SU-DHL-6 (cell line): ENCODE data around the gene MECR.

ENCODE experiments used
- H2AFZ ChIP-seq: fragments of 200-600 bp; sonication (generic); 2 replicates; pipeline ENCODE4 v1.6.1; 2014; ENCODE audit warnings: low read depth, mild to moderate bottlenecking, moderate library complexity, mixed read lengths, antibody characterized with exemption, low read length; ENCODE audit not compliant: severe bottlenecking
- H3F3A ChIP-seq: fragments of 200-600 bp; shearing (Covaris generic); 2 replicates; pipeline ENCODE4 v1.6.0; 2016; ENCODE audit warnings: antibody characterized with exemption, mild to moderate bottlenecking; ENCODE audit not compliant: insufficient read depth
- H3K27ac ChIP-seq: fragments of 200-600 bp; sonication (generic); 2 replicates; pipeline ENCODE4 v1.5.1; 2016; ENCODE audit warnings: low read depth, mild to moderate bottlenecking, low read length, moderate library complexity, mixed read lengths
- H3K27me3 ChIP-seq: fragments of 200-600 bp; sonication (generic), shearing (Covaris generic); 2 replicates; pipeline ENCODE4 v1.6.0; 2014; ENCODE audit warnings: mild to moderate bottlenecking, low read length
- H3K36me3 ChIP-seq: fragments of 200-600 bp; sonication (generic); 2 replicates; pipeline ENCODE4 v1.6.1; 2014; ENCODE audit warnings: mild to moderate bottlenecking, low read length, mixed read lengths
- H3K4me2 ChIP-seq: fragments of 300-600, 200-600 bp; shearing (Covaris generic), sonication (generic); 2 replicates; pipeline ENCODE4 v1.6.0; 2014; ENCODE audit warnings: low read length, low read depth, mild to moderate bottlenecking; ENCODE audit not compliant: poor library complexity, severe bottlenecking
- H3K4me3 ChIP-seq: fragments of 200-600 bp; sonication (generic); 2 replicates; pipeline ENCODE4 v1.5.1; 2014; ENCODE audit warnings: antibody characterized with exemption, low read length, mild to moderate bottlenecking, mixed read lengths; ENCODE audit not compliant: insufficient read depth, poor library complexity, severe bottlenecking
- H3K79me2 ChIP-seq: fragments of 200-600 bp; sonication (generic); 2 replicates; pipeline ENCODE4 v1.6.1; 2014; ENCODE audit warnings: mild to moderate bottlenecking, low read length, moderate library complexity; ENCODE audit not compliant: insufficient read depth
- H3K9ac ChIP-seq: fragments of 200-600 bp; sonication (generic); 2 replicates; pipeline ENCODE4 v1.7.0; 2014; ENCODE audit warnings: mild to moderate bottlenecking, low read length
- H3K9me2 ChIP-seq: fragments of 200-600 bp; sonication (generic); replicated peaks from 2 replicates; pipeline ENCODE4 v1.6.1; 2014; ENCODE audit warnings: low read length; ENCODE audit not compliant: insufficient read depth
- H3K9me3 ChIP-seq: fragments of 200-600 bp; sonication (generic); 2 replicates; pipeline ENCODE4 v1.6.1; 2014; ENCODE audit warnings: low read length, mixed read lengths; ENCODE audit not compliant: insufficient read depth
- H4K20me1 ChIP-seq: fragments of 200-600 bp; sonication (generic); 2 replicates; pipeline ENCODE4 v1.6.1; 2014; ENCODE audit warnings: low read depth, mild to moderate bottlenecking, antibody characterized with exemption, low read length, moderate library complexity, mixed read lengths
- CTCF ChIP-seq: fragments of 200-600 bp; sonication (generic); IDR thresholded peaks from one replicate; pipeline ENCODE4 v1.5.1; 2017; ENCODE audit warnings: antibody characterized with exemption, mild to moderate bottlenecking, low read length, moderate library complexity; ENCODE audit not compliant: insufficient read depth, poor library complexity, severe bottlenecking
- EZH2phosphoT487 ChIP-seq: fragments of 200-600 bp; sonication (generic), shearing (Covaris generic); conservative IDR thresholded peaks from 2 replicates; pipeline ENCODE4 v1.6.1; 2018; ENCODE audit warnings: mild to moderate bottlenecking, antibody characterized with exemption, low read length, moderate library complexity, mixed read lengths

MECR gene

GRCh38 chr1:29245876-29246275 is 15.1 kb upstream of the MECR start:
- no peak for TF ChIP-seq EZH2phosphoT487
- peak; percentile 61 for TF ChIP-seq CTCF
- Histone ChIP-seq H3K9me2 (no peaks in the 10 kb centered on the region), H3K4me3 (no peak overlapping the region), H3K36me3 (no peaks in the 10 kb centered on the region), H3K79me2 (no peaks in the 10 kb centered on the region), H3K4me2 (no peak overlapping the region), H3F3A (no peaks in the 10 kb centered on the region), H3K9ac (no peak overlapping the region), H2AFZ (no peak overlapping the region), H3K27me3 (no peaks in the 10 kb centered on the region), H3K27ac (no peak overlapping the region), H3K9me3 (no peaks in the 10 kb centered on the region), H4K20me1 (no peaks in the 10 kb centered on the region)

- Histone ChIP-seq H3K4me2 (no peak overlapping the region), H3K27ac (no peak overlapping the region), H3K36me3 (no peaks in the 10 kb centered on the region), H3F3A (no peaks in the 10 kb centered on the region), H2AFZ (no peak overlapping the region), H3K4me3 (no peak overlapping the region), H3K27me3 (no peaks in the 10 kb centered on the region), H3K9me3 (no peaks in the 10 kb centered on the region), H3K79me2 (no peaks in the 10 kb centered on the region), H3K9me2 (no peaks in the 10 kb centered on the region), H4K20me1 (no peaks in the 10 kb centered on the region), H3K9ac (no peak overlapping the region)
- no peak for TF ChIP-seq EZH2phosphoT487
- no peak for TF ChIP-seq CTCF
Measured at GRCh38 chr1:29245261-29245660, 14.5 kb upstream of the MECR start.

- no peaks in the 10 kb centered on the region for H3K36me3 ChIP-seq
- H3K9me2 ChIP-seq, result no peaks in the 10 kb centered on the region
- H3K79me2 ChIP-seq, result no peaks in the 10 kb centered on the region
- H3K9me3 ChIP-seq, result no peaks in the 10 kb centered on the region
- no peak overlapping the region for H3K4me3 ChIP-seq
- H4K20me1 ChIP-seq, result no peaks in the 10 kb centered on the region
- no peak overlapping the region for H3K9ac ChIP-seq
- no peak overlapping the region for H3K27ac ChIP-seq
- H3K27me3 ChIP-seq, result no peaks in the 10 kb centered on the region
- H2AFZ ChIP-seq, result no peak overlapping the region
- TF ChIP-seq EZH2phosphoT487, result no peak
- no peak for TF ChIP-seq CTCF
- H3K4me2 ChIP-seq, result no peak overlapping the region
- no peaks in the 10 kb centered on the region for H3F3A ChIP-seq
Measured at GRCh38 chr1:29243871-29244200, 13.1 kb upstream of the MECR start.
